Body of pancreas (tissue), 4 donors: Measurements from ENCODE around the gene NOXA1.

ENCODE experiments used
- POLR2A ChIP-seq, 3 donors: fragments of 450-650 bp; IDR thresholded peaks; one replicate each; pipeline ENCODE4 v1.6.1; 2016; ENCODE audit warnings: antibody characterized with exemption in 3 of 3, mild to moderate bottlenecking in 2 of 3
- TF ChIP-seq, protein P1 (sequence below), 7 experiments: fragments of 450-650 bp in 4 of 7; fragments of 200-600 bp in 3 of 7; sonication (generic) in 3 of 7; IDR thresholded peaks; one replicate each; pipeline ENCODE4 v1.5.1; 2016 to 2019; ENCODE audit warnings: antibody characterized with exemption in 7 of 7

DNA sequence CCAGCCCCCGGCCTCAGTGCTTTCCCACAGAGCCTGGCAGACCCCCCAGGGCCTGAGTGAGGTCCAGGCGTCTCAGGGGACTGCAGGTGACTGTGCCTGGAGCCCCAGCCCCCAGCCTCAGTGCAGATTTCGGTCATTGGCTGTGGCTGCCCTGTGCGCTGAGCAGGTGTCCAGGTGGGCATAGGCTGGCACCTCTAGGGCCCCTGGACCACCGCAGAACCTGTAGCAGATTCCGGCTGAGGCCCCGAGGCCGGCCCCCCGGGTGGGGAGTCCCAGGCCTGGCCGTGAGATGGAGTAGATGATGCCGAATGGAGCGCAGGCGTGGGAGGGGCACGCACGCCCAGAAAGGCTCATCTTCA, 12.3 kb upstream of the NOXA1 start:
- TF ChIP-seq, protein P1, sequence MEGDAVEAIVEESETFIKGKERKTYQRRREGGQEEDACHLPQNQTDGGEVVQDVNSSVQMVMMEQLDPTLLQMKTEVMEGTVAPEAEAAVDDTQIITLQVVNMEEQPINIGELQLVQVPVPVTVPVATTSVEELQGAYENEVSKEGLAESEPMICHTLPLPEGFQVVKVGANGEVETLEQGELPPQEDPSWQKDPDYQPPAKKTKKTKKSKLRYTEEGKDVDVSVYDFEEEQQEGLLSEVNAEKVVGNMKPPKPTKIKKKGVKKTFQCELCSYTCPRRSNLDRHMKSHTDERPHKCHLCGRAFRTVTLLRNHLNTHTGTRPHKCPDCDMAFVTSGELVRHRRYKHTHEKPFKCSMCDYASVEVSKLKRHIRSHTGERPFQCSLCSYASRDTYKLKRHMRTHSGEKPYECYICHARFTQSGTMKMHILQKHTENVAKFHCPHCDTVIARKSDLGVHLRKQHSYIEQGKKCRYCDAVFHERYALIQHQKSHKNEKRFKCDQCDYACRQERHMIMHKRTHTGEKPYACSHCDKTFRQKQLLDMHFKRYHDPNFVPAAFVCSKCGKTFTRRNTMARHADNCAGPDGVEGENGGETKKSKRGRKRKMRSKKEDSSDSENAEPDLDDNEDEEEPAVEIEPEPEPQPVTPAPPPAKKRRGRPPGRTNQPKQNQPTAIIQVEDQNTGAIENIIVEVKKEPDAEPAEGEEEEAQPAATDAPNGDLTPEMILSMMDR (IDR thresholded peaks at IDR 0.05), result no peak
- TF ChIP-seq POLR2A (IDR thresholded peaks at IDR 0.05), result peak in 1 of 3 donors; percentile 23
